Measurements from ENCODE around the gene BAZ1A.

The BAZ1A gene, protein sequence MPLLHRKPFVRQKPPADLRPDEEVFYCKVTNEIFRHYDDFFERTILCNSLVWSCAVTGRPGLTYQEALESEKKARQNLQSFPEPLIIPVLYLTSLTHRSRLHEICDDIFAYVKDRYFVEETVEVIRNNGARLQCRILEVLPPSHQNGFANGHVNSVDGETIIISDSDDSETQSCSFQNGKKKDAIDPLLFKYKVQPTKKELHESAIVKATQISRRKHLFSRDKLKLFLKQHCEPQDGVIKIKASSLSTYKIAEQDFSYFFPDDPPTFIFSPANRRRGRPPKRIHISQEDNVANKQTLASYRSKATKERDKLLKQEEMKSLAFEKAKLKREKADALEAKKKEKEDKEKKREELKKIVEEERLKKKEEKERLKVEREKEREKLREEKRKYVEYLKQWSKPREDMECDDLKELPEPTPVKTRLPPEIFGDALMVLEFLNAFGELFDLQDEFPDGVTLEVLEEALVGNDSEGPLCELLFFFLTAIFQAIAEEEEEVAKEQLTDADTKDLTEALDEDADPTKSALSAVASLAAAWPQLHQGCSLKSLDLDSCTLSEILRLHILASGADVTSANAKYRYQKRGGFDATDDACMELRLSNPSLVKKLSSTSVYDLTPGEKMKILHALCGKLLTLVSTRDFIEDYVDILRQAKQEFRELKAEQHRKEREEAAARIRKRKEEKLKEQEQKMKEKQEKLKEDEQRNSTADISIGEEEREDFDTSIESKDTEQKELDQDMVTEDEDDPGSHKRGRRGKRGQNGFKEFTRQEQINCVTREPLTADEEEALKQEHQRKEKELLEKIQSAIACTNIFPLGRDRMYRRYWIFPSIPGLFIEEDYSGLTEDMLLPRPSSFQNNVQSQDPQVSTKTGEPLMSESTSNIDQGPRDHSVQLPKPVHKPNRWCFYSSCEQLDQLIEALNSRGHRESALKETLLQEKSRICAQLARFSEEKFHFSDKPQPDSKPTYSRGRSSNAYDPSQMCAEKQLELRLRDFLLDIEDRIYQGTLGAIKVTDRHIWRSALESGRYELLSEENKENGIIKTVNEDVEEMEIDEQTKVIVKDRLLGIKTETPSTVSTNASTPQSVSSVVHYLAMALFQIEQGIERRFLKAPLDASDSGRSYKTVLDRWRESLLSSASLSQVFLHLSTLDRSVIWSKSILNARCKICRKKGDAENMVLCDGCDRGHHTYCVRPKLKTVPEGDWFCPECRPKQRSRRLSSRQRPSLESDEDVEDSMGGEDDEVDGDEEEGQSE (N-terminal part only)

DNA sequence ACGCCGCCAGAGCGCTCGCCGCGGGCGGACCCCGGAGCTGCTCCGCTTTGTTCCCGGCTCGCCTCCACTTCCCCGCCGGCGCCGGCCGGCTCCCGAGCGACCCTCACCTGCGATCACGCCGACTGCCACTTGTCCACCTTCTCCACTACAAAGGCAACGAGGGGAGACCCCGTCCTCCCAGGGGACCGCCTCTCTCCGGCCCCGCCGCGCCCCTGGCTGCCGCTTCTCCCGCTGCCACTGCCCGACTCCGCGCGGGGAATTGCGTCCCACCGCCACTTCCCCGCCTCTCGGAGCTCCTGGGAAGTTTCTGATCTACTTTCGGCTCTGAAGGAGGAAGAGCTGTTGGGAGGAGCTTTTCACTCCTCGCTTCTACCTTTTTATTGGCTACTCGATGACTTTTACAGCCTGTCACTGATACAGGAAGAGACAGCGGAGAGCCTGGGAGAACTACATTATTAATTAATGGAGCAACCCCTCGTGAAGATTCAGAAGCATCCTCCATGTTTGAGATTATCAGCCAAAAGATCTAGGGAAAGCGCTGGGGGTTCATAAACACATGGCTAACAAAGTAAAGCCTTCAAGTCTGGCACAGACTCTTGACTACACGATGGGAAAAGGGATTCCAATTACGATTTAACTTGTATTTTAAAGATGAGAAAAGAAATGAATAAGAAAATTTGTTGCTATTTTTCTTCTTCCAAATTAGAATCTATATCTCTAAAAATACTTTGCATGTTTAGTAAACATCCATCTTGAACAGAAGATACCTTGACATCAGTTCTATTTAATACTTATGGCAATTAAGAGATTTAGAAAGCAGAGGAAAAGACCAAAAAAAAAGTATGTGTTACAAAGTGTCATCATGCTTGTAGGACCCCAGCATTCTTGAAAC, at the start of gene BAZ1A:
BAZ1A (minus strand) TSS at position 330 of the 892 bp plus-strand sequence. CDS start 756 bp downstream, outside the sequence.
- DNase-seq = peak; percentile 15

GRCh38 chr14:34920339-34920738, 45.2 kb upstream of the BAZ1A start:
- no peak for DNase-seq

GRCh38 chr14:34913619-34914018, 38.5 kb upstream of the BAZ1A start:
- no peak for DNase-seq

GRCh38 chr14:34912966-34913365, 37.8 kb upstream of the BAZ1A start:
- DNase-seq = no peak

- DNase-seq = no peak
Measured at GRCh38 chr14:34912182-34912581, 37.0 kb upstream of the BAZ1A start.

DNA sequence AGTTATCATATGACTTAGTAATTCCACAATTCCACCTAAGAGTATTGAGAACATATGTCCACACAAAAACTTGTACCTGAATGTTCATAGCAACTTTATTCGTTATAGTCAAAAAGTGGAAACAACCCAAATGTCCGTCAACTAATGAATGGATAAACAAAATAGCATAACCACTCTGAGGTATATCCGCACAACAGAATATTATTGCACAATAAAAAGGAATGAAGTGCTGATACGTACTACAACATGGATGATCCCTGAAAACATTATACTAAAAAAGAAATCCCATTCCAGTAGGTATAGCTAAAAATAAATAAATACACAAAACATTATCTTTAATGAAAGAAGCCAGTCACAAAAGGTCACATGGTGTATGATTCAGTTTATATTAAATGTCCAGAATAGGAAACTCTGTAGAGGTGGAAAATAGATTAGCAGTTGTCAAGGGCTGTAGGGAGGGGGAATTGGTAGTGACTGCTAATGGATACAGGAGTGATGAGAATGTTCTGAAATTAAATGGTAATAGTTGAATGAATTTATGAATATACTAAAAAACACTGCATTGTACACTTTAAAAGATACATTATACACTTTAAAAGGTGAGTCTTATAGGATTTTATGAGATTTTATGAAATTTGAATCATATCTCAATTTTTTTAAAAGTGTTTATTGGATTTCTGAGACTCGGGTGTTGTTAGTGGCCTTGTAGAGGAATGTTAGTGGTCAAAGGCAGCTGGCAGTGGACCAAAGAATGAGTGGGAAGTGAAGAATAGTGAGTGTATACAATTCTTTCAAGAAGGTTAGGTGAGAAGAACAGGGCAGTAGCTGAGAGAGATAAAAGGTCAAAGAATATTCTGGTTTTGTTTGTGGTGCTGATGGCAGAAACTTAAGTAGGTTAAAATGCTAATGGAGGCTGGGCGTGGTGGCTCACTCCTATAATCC, 36.3 kb upstream of the BAZ1A start:
- no peak for DNase-seq

GRCh38 chr14:34906287-34906686, 31.1 kb upstream of the BAZ1A start:
- no peak for DNase-seq

- DNase-seq = no peak
Measured at GRCh38 chr14:34895277-34895676, 20.1 kb upstream of the BAZ1A start.

GRCh38 chr14:34890937-34891336, 15.8 kb upstream of the BAZ1A start:
- no peak for DNase-seq

DNA sequence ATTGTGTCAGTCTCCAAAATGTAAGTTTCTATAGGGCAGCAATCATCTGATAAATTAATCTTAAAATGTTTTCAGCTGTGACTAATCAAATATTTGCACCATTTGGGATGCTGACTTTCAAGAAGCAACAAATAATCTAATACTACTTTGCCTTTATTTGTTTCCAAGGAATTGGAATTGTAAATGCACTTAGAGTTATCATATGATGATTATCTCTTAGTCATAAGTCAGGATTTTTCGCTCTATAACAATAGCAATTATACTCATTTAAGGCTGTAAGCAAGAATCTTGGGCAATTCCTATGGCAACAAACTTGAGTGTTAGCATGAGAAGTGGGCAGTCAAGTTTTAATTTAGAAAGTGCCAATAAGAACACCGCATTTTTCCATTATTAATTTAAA, 13.0 kb upstream of the BAZ1A start:
- no peak for DNase-seq

GRCh38 chr14:34883954-34884353, 8.8 kb upstream of the BAZ1A start:
- DNase-seq = no peak

DNA sequence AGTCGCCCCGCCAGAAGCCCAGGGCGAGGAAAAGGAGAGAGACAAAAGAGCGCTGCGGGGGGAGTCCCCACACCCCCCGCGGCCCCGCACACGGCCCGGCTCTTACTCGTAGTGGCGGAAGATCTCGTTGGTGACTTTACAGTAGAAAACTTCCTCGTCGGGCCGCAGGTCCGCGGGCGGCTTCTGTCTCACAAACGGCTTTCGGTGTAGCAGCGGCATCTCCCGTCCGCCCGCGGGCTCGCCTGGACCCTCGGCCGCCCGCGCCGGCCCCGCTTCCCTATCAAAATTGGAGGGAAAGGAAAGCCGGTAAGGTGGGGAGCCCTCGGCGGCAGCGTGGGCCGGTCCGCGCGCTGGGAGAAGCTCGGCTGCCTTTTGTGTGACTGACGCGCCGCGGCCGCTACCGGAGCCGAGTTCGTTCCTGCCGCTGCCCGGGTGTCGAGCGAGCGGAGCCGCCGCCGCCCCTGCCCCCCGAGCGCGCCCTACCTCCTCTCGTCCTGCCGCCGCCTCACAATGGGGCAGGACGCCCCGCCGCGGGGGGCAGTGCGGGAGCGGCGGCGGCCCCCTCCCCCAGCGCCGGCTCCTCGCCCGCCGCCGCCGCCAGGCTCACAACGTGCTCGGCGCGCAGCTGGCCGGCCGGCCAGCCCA, 652 bp downstream of the BAZ1A start:
- DNase-seq = peak; percentile 54

- peak; percentile 79 for DNase-seq
Measured at GRCh38 chr14:34873589-34874385, 1.4 kb downstream of the BAZ1A start.

- DNase-seq = no peak
Measured at GRCh38 chr14:34872822-34873588, 2.2 kb downstream of the BAZ1A start.

- DNase-seq = no peak
Measured at GRCh38 chr14:34867199-34867598, 8.0 kb downstream of the BAZ1A start.

GRCh38 chr14:34865889-34866574, 9.1 kb downstream of the BAZ1A start:
- DNase-seq = no peak

DNA sequence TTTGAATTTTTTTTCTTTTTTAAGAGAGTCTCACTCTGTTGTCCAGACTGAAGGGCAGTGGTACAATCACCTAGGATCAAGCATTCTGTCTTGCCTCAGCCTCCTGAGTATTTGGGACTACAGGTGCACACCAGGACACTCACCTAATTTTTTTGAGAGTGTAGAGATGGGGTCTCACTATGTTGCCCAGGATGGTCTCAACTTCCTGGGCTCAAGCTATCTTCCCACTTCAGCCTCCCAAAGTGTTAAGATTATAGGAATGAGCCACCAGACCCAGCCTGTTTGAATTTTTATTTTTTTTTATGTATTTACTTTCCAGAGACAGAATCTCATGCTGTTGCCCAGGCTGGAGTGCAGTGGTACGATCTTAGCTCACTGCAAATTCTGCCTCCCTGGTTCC, 11.3 kb downstream of the BAZ1A start:
- DNase-seq = no peak

- DNase-seq = no peak
Measured at GRCh38 chr14:34858765-34859164, 16.4 kb downstream of the BAZ1A start.

All from activated CD4-positive, alpha-beta T cell treated with anti-CD3 and anti-CD28 coated beads, Interleukin-2, amount 50 U/mL, for 1 hour (primary cell).